Fibroblast of lung (primary cell): ENCODE measurements around the gene POR. TPM values are rescaled to one million over a fixed set of nuclear protein-coding genes. Genes with fewer than 3 reads are reported as not detected.

Experiments
- DNase-seq, 2 donors: peaks; one replicate each; pipeline versions ENCODE4 v3.0.0 to v3.0.0-alpha.2; 2010; ENCODE audit warnings: low read depth in 2 of 2
- H2AFZ ChIP-seq: 2 replicates; pipeline ENCODE4 v1.5.1; 2012; ENCODE audit warnings: low read length, control low read depth, inconsistent platforms
- H3K27ac ChIP-seq: 2 replicates; pipeline ENCODE4 v1.5.1; 2011; ENCODE audit warnings: low read length, control low read depth; ENCODE audit not compliant: insufficient read depth
- H3K27me3 ChIP-seq: 2 replicates; pipeline ENCODE4 v1.5.1; 2011; ENCODE audit warnings: mild to moderate bottlenecking, low read length; ENCODE audit not compliant: control insufficient read depth, insufficient read depth
- H3K36me3 ChIP-seq: 2 replicates; pipeline ENCODE4 v1.5.1; 2011; ENCODE audit warnings: low read length; ENCODE audit not compliant: control insufficient read depth, insufficient read depth
- H3K4me1 ChIP-seq: 2 replicates; pipeline ENCODE4 v1.5.1; 2011; ENCODE audit warnings: low read length; ENCODE audit not compliant: control insufficient read depth, insufficient read depth; ENCODE audit errors: extremely low read depth
- H3K4me2 ChIP-seq: 2 replicates; pipeline ENCODE4 v1.5.1; 2011; ENCODE audit warnings: low read length, control low read depth; ENCODE audit not compliant: insufficient read depth; ENCODE audit errors: extremely low read depth
- H3K4me3 ChIP-seq, 4 experiments: fragments of 200-600 bp in 1 of 4; sonication (generic) in 1 of 4; replicated peaks in 1 of 4; 2 replicates each; pipeline ENCODE4 v1.5.1; 2011 to 2016; ENCODE audit warnings: low read length in 4 of 4, low read depth in 3 of 4, mild to moderate bottlenecking in 3 of 4, control low read depth in 2 of 4, inconsistent platforms in 1 of 4, mixed read lengths in 1 of 4; ENCODE audit not compliant: insufficient read depth in 1 of 4; ENCODE audit errors: control extremely low read depth in 1 of 4
- H3K79me2 ChIP-seq: 2 replicates; pipeline ENCODE4 v1.5.1; 2012; ENCODE audit warnings: mild to moderate bottlenecking, low read length, inconsistent platforms; ENCODE audit not compliant: control insufficient read depth, insufficient read depth
- H3K9ac ChIP-seq: 2 replicates; pipeline ENCODE4 v1.5.1; 2011; ENCODE audit warnings: mild to moderate bottlenecking, low read length, control low read depth; ENCODE audit not compliant: insufficient read depth
- H3K9me3 ChIP-seq: 2 replicates; pipeline ENCODE4 v1.5.1; 2012; ENCODE audit warnings: low read depth, low read length; ENCODE audit not compliant: control insufficient read depth, insufficient read depth
- H4K20me1 ChIP-seq: 2 replicates; pipeline ENCODE4 v1.5.1; 2011; ENCODE audit warnings: low read length; ENCODE audit not compliant: control insufficient read depth, insufficient read depth; ENCODE audit errors: extremely low read depth
- EZH2 ChIP-seq: IDR thresholded peaks from 2 replicates; pipeline ENCODE4 v1.5.1; 2012; ENCODE audit warnings: low read length, control low read depth, mild to moderate bottlenecking; ENCODE audit errors: missing control alignments
- polyA plus RNA-seq, 2 donors: library from polyadenylated mRNA; depleted of rRNA in 1 of 2; stranded (reverse) in 1 of 2; unstranded in 1 of 2; fragments of >200 nt; gene quantifications; 2 replicates each; pipeline ENCODE4 v1.2.1, GENCODE V29; 2011 to 2012; ENCODE audit warnings: missing spikeins in 1 of 2
- total RNA-seq: library from RNA; depleted of rRNA; stranded (reverse); fragments of >200 nt; gene quantifications from 2 replicates; pipeline ENCODE4 v1.2.1, GENCODE V29; 2014
- TF ChIP-seq, protein P1 (sequence below), 2 donors: IDR thresholded peaks in 1 of 2; conservative IDR thresholded peaks in 1 of 2; 1 replicate in 1 of 2; 2 replicates in 1 of 2; pipeline ENCODE4 v1.5.1; 2011 to 2012; ENCODE audit warnings: low read length in 2 of 2, control low read depth in 1 of 2, inconsistent platforms in 1 of 2, low read depth in 1 of 2, mild to moderate bottlenecking in 1 of 2

POR gene
- total and polyA plus RNA-seq, 2 donors (not counting 1 experiment from before 2014, with no cell fraction given) = 36.2 to 207 TPM

DNA sequence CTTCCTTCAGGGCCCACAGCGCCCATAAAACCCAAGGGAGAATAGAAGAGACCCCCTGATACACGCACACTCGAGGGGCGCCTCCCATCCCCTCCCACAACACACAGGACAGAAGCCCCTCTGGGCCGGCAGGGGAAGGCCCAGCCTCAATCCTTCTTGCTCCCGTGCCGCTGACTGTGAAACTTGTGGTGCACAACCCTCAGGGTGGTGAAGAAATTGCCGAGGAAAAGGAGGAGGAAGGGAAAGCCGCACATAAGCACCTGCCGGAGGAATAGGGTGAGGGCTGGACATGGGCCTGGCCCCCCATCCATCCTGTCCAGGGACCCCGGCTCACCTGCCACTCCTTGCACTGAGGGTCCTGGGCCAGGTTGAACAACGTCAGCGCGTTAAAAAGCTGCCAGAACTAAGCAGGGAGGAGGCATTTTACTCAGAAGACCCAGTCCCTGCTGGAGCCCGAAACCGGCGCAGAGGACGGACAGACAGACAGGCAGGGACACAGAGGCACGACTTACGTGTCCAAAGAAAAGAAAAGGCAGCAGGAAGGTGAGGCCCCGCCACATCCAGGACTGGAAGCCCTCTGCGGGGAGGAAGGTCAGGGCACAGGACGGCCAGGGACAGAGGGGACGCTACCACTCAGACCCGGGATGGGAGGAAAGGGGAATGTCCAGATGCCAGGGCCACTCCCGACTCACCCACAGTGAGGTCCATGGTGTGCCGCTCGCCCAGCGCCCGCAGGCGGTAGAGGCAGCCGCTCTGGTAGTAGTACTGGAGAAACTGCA, 72.3 kb downstream of the POR start:
- Histone ChIP-seq H3K36me3 (peaks cover 33% of the 10 kb centered on the region), H2AFZ (no peak overlapping the region), H3K4me1 (no peaks in the 10 kb centered on the region), H3K27me3 (no peaks in the 10 kb centered on the region), H3K9me3 (no peaks in the 10 kb centered on the region), H3K9ac (no peak overlapping the region), H3K4me3 (no peak overlapping the region), H4K20me1 (no peaks in the 10 kb centered on the region), H3K4me2 (no peak overlapping the region), H3K79me2 (no peaks in the 10 kb centered on the region), H3K27ac (no peak overlapping the region)
- no peak for DNase-seq
- TF ChIP-seq EZH2 = no peak
- TF ChIP-seq, protein P1, sequence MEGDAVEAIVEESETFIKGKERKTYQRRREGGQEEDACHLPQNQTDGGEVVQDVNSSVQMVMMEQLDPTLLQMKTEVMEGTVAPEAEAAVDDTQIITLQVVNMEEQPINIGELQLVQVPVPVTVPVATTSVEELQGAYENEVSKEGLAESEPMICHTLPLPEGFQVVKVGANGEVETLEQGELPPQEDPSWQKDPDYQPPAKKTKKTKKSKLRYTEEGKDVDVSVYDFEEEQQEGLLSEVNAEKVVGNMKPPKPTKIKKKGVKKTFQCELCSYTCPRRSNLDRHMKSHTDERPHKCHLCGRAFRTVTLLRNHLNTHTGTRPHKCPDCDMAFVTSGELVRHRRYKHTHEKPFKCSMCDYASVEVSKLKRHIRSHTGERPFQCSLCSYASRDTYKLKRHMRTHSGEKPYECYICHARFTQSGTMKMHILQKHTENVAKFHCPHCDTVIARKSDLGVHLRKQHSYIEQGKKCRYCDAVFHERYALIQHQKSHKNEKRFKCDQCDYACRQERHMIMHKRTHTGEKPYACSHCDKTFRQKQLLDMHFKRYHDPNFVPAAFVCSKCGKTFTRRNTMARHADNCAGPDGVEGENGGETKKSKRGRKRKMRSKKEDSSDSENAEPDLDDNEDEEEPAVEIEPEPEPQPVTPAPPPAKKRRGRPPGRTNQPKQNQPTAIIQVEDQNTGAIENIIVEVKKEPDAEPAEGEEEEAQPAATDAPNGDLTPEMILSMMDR (conservative IDR thresholded peaks at IDR 0.05 in 1 of 2, IDR thresholded peaks at IDR 0.05 in 1 of 2; ENCODE audit: low read depth in 1 of 2, low read length in 2 of 2) = no peak

DNA sequence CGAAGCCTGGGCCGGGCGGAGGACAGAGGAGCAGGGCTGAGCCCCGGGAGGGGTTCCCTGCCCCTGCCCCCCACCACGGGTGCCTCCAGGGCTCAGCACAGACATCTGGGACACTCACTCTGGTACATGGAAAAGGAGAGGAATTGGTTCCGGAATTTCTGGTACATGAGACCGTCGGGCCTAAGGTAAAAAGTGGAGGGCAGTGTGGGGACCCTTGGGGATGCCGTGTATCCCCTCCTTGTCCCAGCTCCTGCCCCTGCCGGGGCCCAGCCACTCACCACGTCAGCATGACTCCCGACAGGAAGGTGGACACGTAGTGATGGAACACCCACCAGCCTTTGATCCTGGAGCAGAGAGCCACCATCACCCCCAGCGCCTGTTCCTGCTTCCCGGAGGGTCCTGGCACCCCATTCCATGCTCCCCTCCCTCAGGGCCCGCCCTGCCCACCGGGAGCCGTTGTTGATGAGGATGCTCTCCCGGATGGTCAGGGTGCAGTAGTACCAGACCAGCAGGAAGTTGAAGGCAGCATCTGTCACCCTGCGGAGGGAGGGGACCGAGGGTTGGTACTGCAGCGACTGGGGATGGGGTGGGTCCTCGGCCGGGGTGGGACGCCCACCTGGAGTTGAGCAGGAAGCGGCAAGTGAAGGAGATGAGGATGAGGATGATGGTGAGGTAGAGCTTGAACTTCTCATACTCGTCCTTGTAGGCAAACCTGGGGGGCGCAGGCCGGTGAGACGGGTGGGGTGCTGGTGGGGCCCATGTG, 73.0 kb downstream of the POR start:
- no peak for DNase-seq
- no peaks in the 10 kb centered on the region for H4K20me1 ChIP-seq
- peaks cover 31% of the 10 kb centered on the region for H3K36me3 ChIP-seq
- H3K4me2 ChIP-seq = no peak overlapping the region
- H3K9me3 ChIP-seq = no peaks in the 10 kb centered on the region
- TF ChIP-seq, protein P1 (conservative IDR thresholded peaks at IDR 0.05 in 1 of 2, IDR thresholded peaks at IDR 0.05 in 1 of 2; ENCODE audit: low read depth in 1 of 2, low read length in 2 of 2) = no peak
- H3K4me3 ChIP-seq = no peak overlapping the region
- no peaks in the 10 kb centered on the region for H3K4me1 ChIP-seq
- no peak overlapping the region for H3K9ac ChIP-seq
- no peaks in the 10 kb centered on the region for H3K79me2 ChIP-seq
- no peak overlapping the region for H2AFZ ChIP-seq
- no peaks in the 10 kb centered on the region for H3K27me3 ChIP-seq
- H3K27ac ChIP-seq = no peak overlapping the region
